Activated naive CD4-positive, alpha-beta T cell treated with anti-CD3 and anti-CD28 coated beads, Interleukin-2, amount 50 U/mL, for 72 hours (primary cell): ENCODE data around the gene KIR3DL3. TPM values are rescaled to one million over a fixed set of nuclear protein-coding genes. Genes with fewer than 3 reads are reported as not detected.
"Not testable (repeated sequence)": the region's sequence is repeated elsewhere in the genome, so short reads cannot be mapped to it uniquely, and the experiment has no call there.

Experiments used
- ATAC-seq, 2 donors: fragments of 150-1000 bp; cut with Tn5 transposase; 2 replicates each; pipeline ENCODE4 v1.10.0; 2021; ENCODE audit warnings: mild to moderate bottlenecking in 2 of 2, moderate library complexity in 2 of 2
- DNase-seq, 2 donors: peaks; one replicate each; pipeline ENCODE4 v3.0.0; 2021 to 2022; ENCODE audit warnings: low spot score in 2 of 2
- H3K27ac Mint-ChIP-seq, 2 donors: one replicate each; pipeline ENCODE4 v1.8.0; 2022; ENCODE audit warnings: mild to moderate bottlenecking in 2 of 2, mixed read lengths in 2 of 2
- H3K36me3 Mint-ChIP-seq, 2 donors: one replicate each; pipeline ENCODE4 v1.8.0; 2022; ENCODE audit warnings: mixed read lengths in 2 of 2
- H3K9me3 Mint-ChIP-seq, 2 donors: one replicate each; pipeline ENCODE4 v1.8.0; 2022; ENCODE audit warnings: mixed read lengths in 2 of 2
- total RNA-seq, 2 donors: library from RNA; stranded (reverse); gene quantifications; one replicate each; pipeline ENCODE4 v1.2.3, GENCODE V29; 2022

Gene KIR3DL3
- total RNA-seq, 2 donors from 2014 or later = not detected

DNA sequence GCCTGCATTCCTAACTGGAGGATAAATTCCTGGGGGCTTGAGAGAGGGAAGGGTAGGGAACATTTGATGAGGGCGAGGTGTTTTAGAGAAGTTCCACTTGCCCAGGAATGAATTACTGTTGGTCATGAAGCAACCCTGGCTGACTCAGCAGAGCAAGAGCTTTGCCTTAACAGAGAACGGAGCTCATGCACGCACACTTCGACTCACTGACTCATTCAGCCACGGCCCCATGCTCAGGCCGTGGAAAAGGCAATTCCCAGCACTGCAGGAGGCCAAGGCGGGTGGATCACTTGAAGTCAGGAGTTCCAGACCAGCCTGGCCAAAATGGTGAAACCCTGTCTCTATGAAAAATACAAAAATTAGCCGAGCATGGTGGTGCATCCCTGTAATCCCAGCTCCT is 40.0 kb downstream of the KIR3DL3 start:
- not testable (repeated sequence) for H3K27ac Mint-ChIP-seq, H3K36me3 Mint-ChIP-seq, DNase-seq, ATAC-seq, H3K9me3 Mint-ChIP-seq

DNA sequence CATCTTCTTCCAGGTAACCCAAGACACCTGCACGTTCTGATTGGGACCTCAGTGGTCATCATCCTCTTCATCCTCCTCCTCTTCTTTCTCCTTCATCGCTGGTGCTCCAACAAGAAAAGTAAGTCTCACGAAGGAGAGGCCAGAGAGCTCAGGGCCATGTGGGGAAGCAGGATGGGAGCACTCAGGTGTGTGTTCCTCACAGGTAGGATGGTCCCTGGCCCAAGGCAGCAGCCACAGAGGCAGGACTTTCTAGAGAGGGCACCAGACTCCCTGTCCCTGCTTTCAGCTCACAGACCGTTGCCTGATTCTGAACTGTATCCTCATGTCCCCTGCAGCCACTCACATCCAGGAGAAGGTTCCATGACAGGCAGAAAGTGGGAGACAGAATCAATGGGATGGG is 42.2 kb downstream of the KIR3DL3 start:
- not testable (repeated sequence) for DNase-seq, H3K9me3 Mint-ChIP-seq, H3K36me3 Mint-ChIP-seq, ATAC-seq, H3K27ac Mint-ChIP-seq

DNA sequence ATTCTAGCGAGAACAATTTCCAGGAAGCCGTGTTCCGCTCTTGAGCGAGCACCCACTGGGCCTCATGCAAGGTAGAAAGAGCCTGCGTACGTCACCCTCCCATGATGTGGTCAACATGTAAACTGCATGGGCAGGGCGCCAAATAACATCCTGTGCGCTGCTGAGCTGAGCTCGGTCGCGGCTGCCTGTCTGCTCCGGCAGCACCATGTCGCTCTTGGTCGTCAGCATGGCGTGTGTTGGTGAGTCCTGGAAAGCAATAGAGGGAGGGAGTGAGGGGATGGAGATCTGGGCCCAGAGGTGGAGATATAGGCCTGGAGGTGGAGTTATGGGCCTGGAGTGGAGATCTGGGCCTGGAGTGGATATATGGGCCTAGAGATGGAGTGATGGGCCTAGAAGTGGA is 45.4 kb downstream of the KIR3DL3 start, which contains the start of gene KIR2DL1:
KIR2DL1 (plus strand) TSS at position 148 of the 400 bp plus-strand sequence; CDS start at position 206, 58 bp downstream.
- not testable (repeated sequence) for H3K36me3 Mint-ChIP-seq, DNase-seq, ATAC-seq, H3K9me3 Mint-ChIP-seq, H3K27ac Mint-ChIP-seq

DNA sequence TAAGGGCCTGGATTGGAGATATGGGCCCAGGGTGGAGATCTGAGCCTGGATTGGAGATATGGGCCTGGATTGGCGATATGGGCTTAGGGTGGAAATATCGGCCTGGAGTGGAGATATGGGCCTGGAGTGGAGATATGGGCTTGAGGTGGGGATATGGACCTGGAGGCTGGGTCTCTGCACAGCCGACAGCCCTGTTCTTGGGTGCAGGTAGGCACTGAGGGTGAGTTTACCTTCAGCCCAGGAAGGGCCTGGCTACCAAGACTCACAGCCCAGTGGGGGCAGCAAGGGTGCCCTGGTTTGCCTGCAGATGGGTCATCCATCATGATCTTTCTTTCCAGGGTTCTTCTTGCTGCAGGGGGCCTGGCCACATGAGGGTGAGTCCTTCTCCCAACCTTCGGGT is 46.3 kb downstream of the KIR3DL3 start:
- H3K9me3 Mint-ChIP-seq, H3K36me3 Mint-ChIP-seq, ATAC-seq: not testable (repeated sequence)

DNA sequence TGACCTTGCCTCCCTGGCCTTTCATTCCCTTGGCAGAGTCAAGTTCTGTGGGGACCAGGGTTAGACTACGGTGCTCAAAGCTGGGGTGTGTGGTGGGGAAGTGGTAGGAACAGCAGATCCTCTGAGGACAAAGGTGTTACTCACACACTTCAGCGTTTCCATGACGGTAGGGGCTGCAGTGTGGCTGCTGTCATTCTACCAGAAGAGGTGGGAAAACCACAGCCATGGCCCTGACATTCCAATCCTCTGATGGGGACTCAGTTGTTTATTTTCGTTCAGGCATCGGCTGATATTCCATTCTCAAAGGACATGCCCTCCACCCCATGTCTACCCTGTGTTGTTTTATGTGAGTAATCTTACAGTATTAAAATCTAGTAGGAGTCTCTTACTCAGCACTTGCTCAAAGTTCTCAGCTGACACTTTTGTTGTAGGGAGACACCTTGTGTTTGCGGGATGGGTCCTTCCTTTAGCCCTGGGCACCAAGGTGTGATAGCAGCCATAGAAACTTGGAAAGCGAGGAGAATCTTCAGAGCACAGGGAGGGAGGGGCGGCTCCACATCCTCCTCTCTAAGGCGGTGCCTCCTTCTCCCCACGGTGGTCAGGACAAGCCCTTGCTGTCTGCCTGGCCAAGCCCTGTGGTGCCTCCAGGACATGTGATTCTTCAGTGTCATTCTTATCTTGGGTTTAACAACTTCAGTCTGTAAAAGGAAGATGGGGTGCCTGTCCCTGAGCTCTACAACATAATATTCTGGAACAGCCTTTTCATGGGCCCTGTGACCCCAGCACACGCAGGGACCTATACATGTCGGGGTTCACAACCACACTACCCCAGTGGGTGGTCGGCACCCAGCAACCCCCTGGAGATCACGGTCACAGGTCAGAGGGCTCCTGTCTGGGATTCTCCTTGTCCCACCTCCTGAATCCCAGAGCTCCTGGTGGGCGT is 47.0 kb downstream of the KIR3DL3 start:
- not testable (repeated sequence) for ATAC-seq

More for the DNA sequence above, 46.3 kb downstream of the KIR3DL3 start:
- not testable (repeated sequence) for DNase-seq, H3K27ac Mint-ChIP-seq

DNA sequence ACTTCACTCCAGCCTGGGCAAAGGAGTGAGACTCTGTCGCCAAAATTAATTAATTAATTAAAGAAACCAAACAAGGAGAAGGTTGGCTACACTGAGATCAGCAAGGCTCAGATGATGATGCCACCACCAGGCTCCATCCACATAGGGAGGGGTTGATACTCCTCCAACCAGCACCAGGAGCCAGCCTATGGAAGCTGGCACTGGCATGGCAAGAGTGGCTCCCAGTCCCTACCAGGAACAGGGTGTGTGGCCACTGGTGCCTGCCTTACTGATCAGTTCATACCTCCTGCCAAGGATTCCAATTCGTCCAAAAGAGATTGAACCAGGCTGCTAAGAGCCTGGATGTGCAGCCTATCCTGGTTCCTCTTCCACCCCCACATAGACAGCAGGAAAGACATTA is 48.4 kb downstream of the KIR3DL3 start:
- not testable (repeated sequence) for H3K9me3 Mint-ChIP-seq, DNase-seq, H3K27ac Mint-ChIP-seq, H3K36me3 Mint-ChIP-seq, ATAC-seq

More for the DNA sequence above, 47.0 kb downstream of the KIR3DL3 start:
- H3K9me3 Mint-ChIP-seq, H3K36me3 Mint-ChIP-seq, DNase-seq, H3K27ac Mint-ChIP-seq: not testable (repeated sequence)

DNA sequence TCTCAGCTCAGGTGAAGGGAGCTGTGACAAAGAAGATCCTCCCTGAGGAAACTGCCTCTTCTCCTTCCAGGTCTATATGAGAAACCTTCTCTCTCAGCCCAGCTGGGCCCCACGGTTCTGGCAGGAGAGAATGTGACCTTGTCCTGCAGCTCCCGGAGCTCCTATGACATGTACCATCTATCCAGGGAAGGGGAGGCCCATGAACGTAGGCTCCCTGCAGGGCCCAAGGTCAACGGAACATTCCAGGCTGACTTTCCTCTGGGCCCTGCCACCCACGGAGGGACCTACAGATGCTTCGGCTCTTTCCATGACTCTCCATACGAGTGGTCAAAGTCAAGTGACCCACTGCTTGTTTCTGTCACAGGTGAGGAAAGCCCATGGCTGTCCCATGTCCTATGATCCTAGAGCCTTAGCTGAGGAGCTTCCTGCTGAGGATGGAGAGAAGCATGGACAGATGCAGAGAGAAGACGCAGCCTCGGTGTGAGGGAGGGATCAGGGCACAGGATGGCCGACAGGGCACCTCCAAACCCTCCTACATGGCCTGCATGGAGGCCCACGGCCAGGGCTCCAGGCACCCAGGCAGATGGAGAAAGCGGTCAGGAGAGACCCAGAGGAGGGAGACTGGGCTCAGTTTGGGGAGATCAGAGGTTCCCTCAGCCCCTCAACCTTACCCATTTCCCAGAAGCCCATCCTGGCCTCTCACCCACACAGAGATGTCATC is 51.0 kb downstream of the KIR3DL3 start:
- ATAC-seq, H3K27ac Mint-ChIP-seq, H3K9me3 Mint-ChIP-seq, DNase-seq, H3K36me3 Mint-ChIP-seq: not testable (repeated sequence)

DNA sequence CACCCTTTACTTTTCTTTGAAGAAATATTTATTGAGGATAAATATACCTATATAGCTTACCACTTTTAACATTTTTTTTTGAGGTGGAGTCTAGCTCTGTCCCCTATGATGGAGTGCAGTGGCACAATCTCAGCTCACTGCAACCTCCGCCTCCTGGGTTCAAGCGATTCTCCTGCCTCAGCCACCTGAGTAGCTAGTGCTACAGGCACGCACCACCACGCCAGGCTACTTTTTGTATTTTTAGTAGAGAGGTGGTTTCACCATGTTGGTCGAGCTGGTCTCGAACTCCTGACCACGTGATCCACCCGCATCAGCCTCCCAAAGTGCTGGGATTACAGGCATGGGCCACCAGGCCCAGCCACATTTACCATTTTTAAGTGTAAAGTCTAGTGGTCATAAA is 51.6 kb downstream of the KIR3DL3 start:
- not testable (repeated sequence) for DNase-seq, H3K27ac Mint-ChIP-seq, H3K9me3 Mint-ChIP-seq, ATAC-seq, H3K36me3 Mint-ChIP-seq

DNA sequence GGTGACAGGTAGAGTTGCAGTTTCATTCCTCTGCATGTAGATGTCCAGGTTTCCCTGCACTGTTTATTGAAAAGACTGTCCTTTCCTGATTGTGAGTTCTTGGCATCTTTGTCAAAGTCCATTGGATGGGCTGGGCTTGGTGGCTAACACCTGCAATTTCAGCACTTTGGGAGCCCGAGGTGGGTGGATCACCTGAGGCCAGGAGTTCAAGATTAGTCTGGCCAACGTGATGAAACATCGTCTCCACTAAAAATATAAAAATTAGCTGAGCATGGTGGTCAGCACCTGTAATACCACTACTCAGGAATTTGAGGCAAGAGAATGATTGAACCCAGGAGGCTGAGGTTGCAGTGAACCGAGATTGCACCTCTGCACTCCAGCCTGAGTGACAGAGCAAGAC is 53.6 kb downstream of the KIR3DL3 start:
- not testable (repeated sequence) for DNase-seq, H3K27ac Mint-ChIP-seq, ATAC-seq, H3K9me3 Mint-ChIP-seq, H3K36me3 Mint-ChIP-seq

DNA sequence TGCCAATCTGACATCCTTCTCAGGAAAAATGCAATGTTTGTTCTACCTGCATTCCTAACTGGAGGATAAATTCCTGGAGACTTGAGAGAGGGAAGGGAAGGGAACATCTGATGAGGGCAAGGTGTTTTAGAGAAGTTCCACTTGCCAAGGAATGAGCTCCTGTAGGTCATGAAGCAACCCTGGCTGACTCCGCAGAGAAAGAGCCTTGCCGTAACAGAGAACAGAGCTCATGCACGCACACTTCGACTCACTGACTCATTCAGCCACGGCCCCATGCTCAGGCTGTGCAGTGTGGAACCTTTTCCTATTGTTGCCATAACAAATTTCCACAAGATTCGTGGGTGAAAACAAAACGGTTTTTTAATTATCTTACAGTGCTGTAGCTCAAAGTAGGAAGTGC is 54.7 kb downstream of the KIR3DL3 start:
- H3K36me3 Mint-ChIP-seq, ATAC-seq, DNase-seq, H3K27ac Mint-ChIP-seq: not testable (repeated sequence)
- H3K9me3 Mint-ChIP-seq = peaks cover 0 to 14% of the 10 kb centered on the region in 2 donors

DNA sequence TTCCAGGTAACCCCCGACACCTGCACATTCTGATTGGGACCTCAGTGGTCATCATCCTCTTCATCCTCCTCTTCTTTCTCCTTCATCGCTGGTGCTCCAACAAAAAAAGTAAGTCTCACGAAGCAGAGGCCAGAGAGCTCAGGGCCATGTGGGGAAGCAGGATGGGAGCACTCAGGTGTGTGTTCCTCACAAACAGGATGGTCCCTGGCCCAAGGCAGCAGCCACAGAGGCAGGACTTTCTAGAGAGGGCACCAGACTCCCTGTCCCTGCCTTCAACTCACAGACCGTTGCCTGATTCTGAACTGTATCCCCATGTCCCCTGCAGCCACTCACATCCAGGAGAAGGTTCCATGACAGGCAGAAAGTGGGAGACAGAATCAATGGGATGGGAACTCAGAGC is 58.7 kb downstream of the KIR3DL3 start:
- H3K36me3 Mint-ChIP-seq, DNase-seq, ATAC-seq, H3K27ac Mint-ChIP-seq: not testable (repeated sequence)
- peaks cover 0 to 14% of the 10 kb centered on the region in 2 donors for H3K9me3 Mint-ChIP-seq

Other genes starting within 250 kb of the KIR3DL3 start
- 1 to 10 TPM; 1.7 to 8.4 TPM for gene LAIR2, start 221.6 kb upstream of the KIR3DL3 start, total RNA-seq
- not detected for gene LILRA2, start 150.7 kb upstream of the KIR3DL3 start, total RNA-seq
- not detected for gene LILRA1, start 130.8 kb upstream of the KIR3DL3 start, total RNA-seq
- gene LILRB1, start 94.0 kb upstream of the KIR3DL3 start, total RNA-seq = under 1 TPM; 0.31 to 0.34 TPM
- not detected for gene LILRB4, start 61.5 kb upstream of the KIR3DL3 start, total RNA-seq
- under 1 TPM in 1 of 2 donors, not detected in 1; 0.27 TPM for gene KIR2DL3, start 14.1 kb downstream of the KIR3DL3 start, total RNA-seq
- gene KIR2DL1, start 45.4 kb downstream of the KIR3DL3 start, total RNA-seq = not detected
- under 1 TPM in 1 of 2 donors, not detected in 1; 0.25 TPM for gene KIR2DL4, start 79.2 kb downstream of the KIR3DL3 start, total RNA-seq
- under 1 TPM; 0.18 to 0.23 TPM for gene KIR3DL1, start 92.0 kb downstream of the KIR3DL3 start, total RNA-seq
- gene KIR2DS4, start 108.2 kb downstream of the KIR3DL3 start, total RNA-seq = under 1 TPM; 0.18 to 0.45 TPM
- 1 to 10 TPM in 1 of 2 donors, under 1 TPM in 1; 0.98 to 1.1 TPM for gene KIR3DL2, start 126.0 kb downstream of the KIR3DL3 start, total RNA-seq
- not detected for gene FCAR, start 149.8 kb downstream of the KIR3DL3 start, total RNA-seq
- under 1 TPM; 0.61 to 0.89 TPM for gene NCR1, start 181.7 kb downstream of the KIR3DL3 start, total RNA-seq
- not detected for gene NLRP7, start 223.1 kb downstream of the KIR3DL3 start, total RNA-seq
- 1 to 10 TPM; 2.3 to 7.0 TPM for gene NLRP2, start 241.9 kb downstream of the KIR3DL3 start, total RNA-seq